SIG-M5 (cell line): ENCODE results near the gene VPS36.
"Not testable (repeated sequence)": the region's sequence is repeated elsewhere in the genome, so short reads cannot be mapped to it uniquely, and the experiment has no call there.

ENCODE experiments used
- DNase-seq: peaks from one replicate; lab custom pipeline; 2025; lab: John Stamatoyannopoulos, UW

Gene VPS36

DNA sequence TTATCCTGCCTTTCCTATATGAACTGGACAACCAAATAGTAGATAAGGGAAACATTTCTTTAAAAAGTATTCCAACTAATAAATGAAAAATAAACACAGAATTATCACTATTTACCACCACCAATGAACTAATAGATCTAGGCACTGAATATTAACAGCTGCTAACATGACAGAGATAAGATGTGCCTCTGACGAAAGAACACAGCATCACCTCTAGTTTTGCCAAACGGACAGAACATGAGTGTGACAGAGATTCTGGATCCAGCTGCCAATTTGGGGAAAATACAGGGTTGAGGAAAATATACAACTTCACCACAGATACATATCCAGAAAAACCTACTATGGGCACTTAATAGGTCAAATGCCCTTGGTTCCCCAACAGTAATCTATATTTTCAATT lies 18.0 kb downstream of the VPS36 start:
- DNase-seq = no peak

DNA sequence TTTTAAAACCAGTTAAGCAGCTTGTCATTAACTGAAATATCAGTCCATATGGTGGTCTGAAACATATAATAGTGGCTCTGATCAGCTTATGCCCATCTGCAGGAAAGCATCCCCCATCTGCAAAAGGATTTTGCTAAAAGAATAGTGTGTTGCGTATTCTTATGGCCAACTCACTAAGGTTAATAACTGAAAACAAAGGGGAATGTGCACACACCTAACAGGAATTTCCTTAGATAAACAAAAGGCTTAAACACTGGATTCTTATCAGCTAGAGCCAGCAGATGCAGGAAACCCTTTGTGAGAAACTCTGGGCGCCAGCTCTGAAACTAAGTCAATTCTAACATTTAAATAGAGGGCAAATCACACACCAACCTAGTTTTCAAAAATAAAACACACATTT lies 22.1 kb downstream of the VPS36 start:
- DNase-seq = no peak

GRCh38 chr13:52421216-52421615 lies 29.2 kb downstream of the VPS36 start:
- DNase-seq = no peak

GRCh38 chr13:52419080-52419479 lies 31.4 kb downstream of the VPS36 start:
- DNase-seq = no peak

- no peak for DNase-seq
Measured at GRCh38 chr13:52414963-52415362, 35.5 kb downstream of the VPS36 start.

GRCh38 chr13:52414051-52414450 lies 36.4 kb downstream of the VPS36 start:
- DNase-seq = no peak

- DNase-seq = no peak
Measured at GRCh38 chr13:52412128-52412527, 38.3 kb downstream of the VPS36 start.

GRCh38 chr13:52411629-52412028 lies 38.8 kb downstream of the VPS36 start:
- no peak for DNase-seq

GRCh38 chr13:52408071-52408658 lies 42.3 kb downstream of the VPS36 start:
- DNase-seq = not testable (repeated sequence)

DNA sequence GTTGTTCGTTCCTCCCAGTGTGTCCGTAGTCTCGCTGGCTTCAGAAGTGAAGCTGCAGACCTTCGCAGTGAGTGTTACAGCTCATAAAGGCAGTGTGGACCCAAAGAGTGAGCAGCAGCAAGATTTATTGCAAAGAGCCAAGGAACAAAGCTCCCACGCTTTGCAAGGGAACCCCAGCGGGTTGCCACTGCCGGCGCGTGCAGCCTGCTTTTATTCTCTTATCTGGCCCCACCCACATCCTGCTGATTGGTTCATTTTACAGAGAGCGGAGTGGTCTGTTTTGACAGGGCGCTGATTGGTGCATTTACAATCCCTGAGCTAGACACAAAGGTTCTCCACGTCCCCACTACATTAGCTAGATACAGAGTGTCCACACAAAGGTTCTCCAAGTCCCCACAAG lies 43.0 kb downstream of the VPS36 start:
- DNase-seq = not testable (repeated sequence)

GRCh38 chr13:52406629-52407028 lies 43.8 kb downstream of the VPS36 start:
- DNase-seq = no peak

DNA sequence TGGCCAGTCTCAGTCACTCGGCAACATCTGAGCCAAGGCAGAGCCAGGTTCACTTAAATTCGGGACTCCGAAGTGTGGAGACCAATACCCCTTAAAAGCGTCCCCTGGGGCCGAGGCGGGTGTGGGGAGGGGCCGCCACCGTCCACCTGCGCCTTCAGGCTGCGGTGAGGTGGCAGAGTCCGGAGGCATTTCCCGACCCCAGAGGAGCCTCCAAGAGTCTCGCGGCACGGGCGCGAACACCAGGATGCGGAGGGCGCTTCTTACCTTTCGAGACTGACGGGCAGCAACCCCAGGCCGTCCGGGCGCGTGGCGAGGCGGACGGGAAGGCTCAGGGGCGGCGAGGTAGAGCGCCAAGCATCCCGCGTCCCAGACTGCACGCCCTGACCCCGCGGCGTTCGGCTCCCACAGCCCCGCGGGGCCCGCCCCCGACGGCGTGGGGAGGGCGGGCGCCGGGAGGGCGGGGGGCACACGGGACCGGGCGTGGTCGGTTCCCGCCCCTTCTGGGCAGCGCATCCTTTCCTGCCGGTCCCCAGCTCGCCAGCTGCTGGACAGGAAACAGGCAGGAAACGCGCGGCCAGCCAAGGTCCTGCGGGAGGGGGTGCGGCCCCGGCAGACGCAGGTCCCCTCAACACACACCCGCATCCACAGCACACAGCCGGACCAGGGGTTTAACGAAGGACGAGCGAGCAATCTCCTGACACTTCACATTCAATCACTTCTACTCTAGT lies 44.5 kb downstream of the VPS36 start, which contains the start of gene THSD1:
Gene THSD1 (minus strand): TSS at position 406 of the 728 bp plus-strand sequence. CDS start 3,572 bp downstream, outside the sequence.
- DNase-seq = no peak

- no peak for DNase-seq
Measured at GRCh38 chr13:52405369-52405766, 45.1 kb downstream of the VPS36 start.

GRCh38 chr13:52399708-52400107 lies 50.7 kb downstream of the VPS36 start:
- no peak for DNase-seq

- DNase-seq = no peak
Measured at GRCh38 chr13:52399046-52399445, 51.4 kb downstream of the VPS36 start.

- no peak for DNase-seq
Measured at GRCh38 chr13:52395704-52396103, 54.7 kb downstream of the VPS36 start.

DNA sequence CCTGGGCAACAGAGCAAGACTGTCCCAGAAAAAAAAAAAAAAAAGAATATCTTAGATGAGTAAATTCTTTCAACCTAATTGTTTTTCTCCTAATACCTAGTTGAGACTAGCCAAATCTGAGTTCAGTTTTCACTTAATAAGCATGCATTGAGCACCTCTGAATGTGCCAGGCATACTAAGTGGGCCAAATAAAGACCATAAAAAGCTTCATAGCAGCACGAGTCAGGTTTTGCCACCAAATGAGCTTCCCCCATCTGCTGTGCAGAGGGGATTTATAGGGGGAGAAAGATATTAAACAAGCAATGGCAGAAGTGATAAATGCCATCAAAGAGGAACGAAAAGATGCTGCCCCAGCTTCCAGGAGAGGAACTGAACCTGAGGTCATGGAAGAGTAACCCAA lies 55.8 kb downstream of the VPS36 start:
- no peak for DNase-seq

GRCh38 chr13:52393572-52394357 lies 56.7 kb downstream of the VPS36 start:
- no peak for DNase-seq

GRCh38 chr13:52387721-52388120 lies 62.7 kb downstream of the VPS36 start:
- no peak for DNase-seq

DNA sequence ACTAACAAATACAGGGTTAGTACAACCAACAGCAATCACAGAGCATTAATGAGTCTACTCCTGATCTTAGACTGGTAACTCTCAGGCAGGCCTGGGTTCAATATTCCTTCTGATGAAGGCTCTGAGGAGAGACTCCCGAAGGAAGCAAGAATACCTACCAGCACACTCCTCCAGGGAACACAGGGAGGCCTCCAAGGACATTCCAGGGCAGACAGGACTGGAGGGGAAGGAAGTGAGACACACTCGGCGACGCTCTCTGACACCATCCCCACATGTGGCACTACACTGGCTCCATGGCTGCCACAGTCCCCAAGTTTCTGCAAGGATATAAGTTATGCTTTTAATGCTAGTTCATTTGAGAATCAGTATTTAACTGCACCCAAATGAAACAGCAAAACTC lies 64.6 kb downstream of the VPS36 start:
- no peak for DNase-seq

GRCh38 chr13:52383366-52383765 lies 67.1 kb downstream of the VPS36 start:
- DNase-seq = no peak

GRCh38 chr13:52378312-52378711 lies 72.1 kb downstream of the VPS36 start:
- DNase-seq = no peak

DNA sequence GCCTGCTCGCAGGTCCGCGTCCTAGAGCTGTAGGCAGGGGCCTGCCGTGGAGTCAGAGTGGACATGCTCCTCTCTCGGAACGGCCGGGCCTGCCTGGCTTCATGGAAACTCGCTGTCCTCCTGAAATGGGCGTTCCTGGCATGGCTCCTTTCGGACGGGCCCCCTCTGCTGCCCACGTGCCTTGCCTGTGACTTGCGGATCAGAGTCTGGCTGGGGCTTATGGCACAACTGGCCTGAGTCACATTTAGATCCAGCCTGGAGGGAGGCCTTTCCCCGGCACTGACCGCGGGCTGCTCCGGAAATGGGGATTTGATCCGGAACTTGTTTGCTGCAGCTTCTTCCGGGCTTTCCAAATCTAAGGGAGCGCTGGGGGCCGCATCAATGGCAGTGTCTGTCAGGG lies 72.5 kb downstream of the VPS36 start:
- DNase-seq = no peak
